Adipocyte (in vitro differentiated cells): ENCODE measurements around the gene JAZF1.
A peak's percentile ranks its signal among the peaks of the same experiment; 100 is the strongest.

ENCODE experiments used
- DNase-seq: peaks from one replicate; pipeline ENCODE4 v3.0.0-alpha.2; 2015; ENCODE audit warnings: low read depth
- H3K27me3 ChIP-seq: replicated peaks from 2 replicates; pipeline ENCODE4 v1.7.0; 2013; ENCODE audit warnings: mild to moderate bottlenecking, low read length, moderate library complexity; ENCODE audit not compliant: control insufficient read depth, insufficient read depth
- H3K36me3 ChIP-seq: 2 replicates; pipeline ENCODE4 v1.7.0; 2013; ENCODE audit warnings: low read length, mild to moderate bottlenecking, moderate library complexity; ENCODE audit not compliant: control insufficient read depth, insufficient read depth, severe bottlenecking
- H3K4me1 ChIP-seq: 2 replicates; pipeline ENCODE4 v1.7.0; 2013; ENCODE audit warnings: mild to moderate bottlenecking, low read length, moderate library complexity; ENCODE audit not compliant: control insufficient read depth, insufficient read depth
- H3K4me3 ChIP-seq: 2 replicates; pipeline ENCODE4 v1.7.0; 2013; ENCODE audit warnings: mild to moderate bottlenecking, low read length, moderate library complexity
- H3K9ac ChIP-seq: 2 replicates; pipeline ENCODE4 v1.7.0; 2013; ENCODE audit warnings: mild to moderate bottlenecking, low read length, moderate library complexity
- H3K9me3 ChIP-seq: 2 replicates; pipeline ENCODE4 v1.7.0; 2013; ENCODE audit warnings: mild to moderate bottlenecking, low read length, moderate library complexity; ENCODE audit not compliant: control insufficient read depth

JAZF1 gene

GRCh38 chr7:27836536-27836935 lies 344.1 kb downstream of the JAZF1 start:
- Histone ChIP-seq H3K36me3 (peaks cover 25% of the 10 kb centered on the region), H3K4me1 (no peaks in the 10 kb centered on the region), H3K4me3 (no peak overlapping the region), H3K9me3 (no peaks in the 10 kb centered on the region), H3K9ac (no peak overlapping the region), H3K27me3 (no peaks in the 10 kb centered on the region)
- DNase-seq, result no peak

- Histone ChIP-seq H3K9ac (no peak overlapping the region), H3K27me3 (no peaks in the 10 kb centered on the region), H3K4me3 (no peak overlapping the region), H3K4me1 (no peaks in the 10 kb centered on the region), H3K9me3 (no peaks in the 10 kb centered on the region), H3K36me3 (peaks cover 34% of the 10 kb centered on the region)
- no peak for DNase-seq
Measured at GRCh38 chr7:27835376-27835775, 345.2 kb downstream of the JAZF1 start.

DNA sequence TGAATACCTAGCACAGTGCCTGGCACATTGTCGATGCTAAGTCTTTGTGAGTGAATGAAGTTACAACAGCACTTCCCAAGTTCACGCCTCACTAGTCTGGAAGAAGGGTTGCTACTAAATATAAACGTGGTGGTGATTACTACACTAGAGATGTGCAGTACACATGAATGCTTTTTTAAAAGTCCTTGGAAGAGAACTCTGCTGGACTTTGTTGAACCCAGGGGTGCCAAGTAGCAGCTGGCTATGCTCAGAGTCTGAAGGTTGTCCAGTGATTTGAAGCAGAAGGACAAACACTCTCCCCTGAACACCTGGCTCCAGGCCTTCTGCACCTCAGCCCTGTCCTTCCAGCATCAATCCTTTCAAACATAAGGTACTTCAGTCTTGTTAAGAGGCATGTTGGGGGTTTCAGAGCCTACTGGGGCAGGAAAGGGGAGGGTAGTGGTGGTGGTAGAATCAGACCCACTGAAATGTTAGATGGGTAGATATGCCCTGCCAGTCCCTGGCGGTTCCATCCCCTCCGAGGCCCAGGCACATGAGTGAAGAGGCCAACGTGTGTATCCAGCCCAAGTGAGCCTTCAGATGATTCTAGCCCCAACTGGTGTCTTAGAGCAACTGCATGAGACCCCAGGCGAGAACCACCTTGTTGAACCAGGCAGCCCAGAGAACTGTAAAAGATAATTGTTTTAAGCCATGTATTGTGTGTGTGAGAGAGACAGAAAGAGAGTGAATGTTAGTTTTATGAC lies 346.2 kb downstream of the JAZF1 start:
- no peaks in the 10 kb centered on the region for H3K27me3 ChIP-seq
- H3K9ac ChIP-seq, result no peak overlapping the region
- H3K9me3 ChIP-seq, result no peaks in the 10 kb centered on the region
- H3K4me3 ChIP-seq, result no peak overlapping the region
- DNase-seq, result no peak
- H3K4me1 ChIP-seq, result no peaks in the 10 kb centered on the region
- peaks cover 42% of the 10 kb centered on the region for H3K36me3 ChIP-seq

DNA sequence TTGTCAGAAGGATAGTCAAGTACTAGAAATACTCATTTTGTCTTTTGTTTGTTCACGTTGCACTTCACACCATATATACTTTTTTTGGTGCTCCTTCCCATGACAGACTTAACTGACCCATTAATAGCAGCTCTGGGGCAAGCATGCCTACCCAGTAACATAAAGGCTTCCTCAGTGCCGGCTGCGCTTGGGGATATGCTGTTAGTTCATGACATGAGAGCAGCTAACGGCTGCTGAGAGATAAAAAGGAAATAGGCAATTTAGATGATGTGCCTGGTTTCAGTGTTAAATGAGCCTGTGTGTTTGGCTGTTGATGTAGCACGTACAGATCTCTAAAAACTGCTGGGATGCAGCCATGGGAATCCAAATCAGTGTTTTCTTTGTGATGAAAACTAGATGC lies 354.2 kb downstream of the JAZF1 start:
- peaks cover 48% of the 10 kb centered on the region for H3K36me3 ChIP-seq
- peaks cover 8% of the 10 kb centered on the region for H3K4me1 ChIP-seq
- no peaks in the 10 kb centered on the region for H3K9me3 ChIP-seq
- no peak for DNase-seq
- no peaks in the 10 kb centered on the region for H3K27me3 ChIP-seq
- H3K9ac ChIP-seq, result no peak overlapping the region
- H3K4me3 ChIP-seq, result no peak overlapping the region

DNA sequence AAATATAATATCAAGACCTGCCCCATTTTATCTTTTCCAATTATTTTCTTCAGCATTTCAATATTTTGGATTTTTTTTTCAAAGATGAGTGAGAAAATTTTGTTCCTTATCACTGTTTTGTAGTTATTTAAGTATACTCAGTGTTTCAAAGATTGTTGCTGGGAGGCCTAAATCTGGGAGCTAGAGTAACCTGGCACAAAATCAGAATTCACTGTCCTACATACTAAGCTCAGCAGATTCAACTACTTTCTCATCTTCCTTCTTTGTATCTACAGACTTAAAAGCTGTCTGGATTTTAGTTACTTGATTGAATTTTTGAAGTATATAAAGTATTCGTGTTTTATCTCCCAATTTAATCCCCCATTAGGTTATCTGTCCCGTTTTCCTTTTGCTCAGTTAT lies 354.7 kb downstream of the JAZF1 start:
- Histone ChIP-seq H3K4me1 (peaks cover 8% of the 10 kb centered on the region), H3K9me3 (no peaks in the 10 kb centered on the region), H3K36me3 (peaks cover 44% of the 10 kb centered on the region), H3K4me3 (no peak overlapping the region), H3K27me3 (no peaks in the 10 kb centered on the region), H3K9ac (no peak overlapping the region)
- DNase-seq, result no peak

GRCh38 chr7:27822245-27822644 lies 358.4 kb downstream of the JAZF1 start:
- peaks cover 8% of the 10 kb centered on the region for H3K4me1 ChIP-seq
- no peak overlapping the region for H3K9ac ChIP-seq
- no peak for DNase-seq
- H3K36me3 ChIP-seq, result peaks cover 45% of the 10 kb centered on the region
- H3K27me3 ChIP-seq, result no peaks in the 10 kb centered on the region
- H3K4me3 ChIP-seq, result no peak overlapping the region
- H3K9me3 ChIP-seq, result no peaks in the 10 kb centered on the region

- Histone ChIP-seq H3K36me3 (peaks cover 29% of the 10 kb centered on the region), H3K4me1 (peaks cover 27% of the 10 kb centered on the region), H3K9ac (no peak overlapping the region), H3K4me3 (no peak overlapping the region), H3K9me3 (no peaks in the 10 kb centered on the region), H3K27me3 (no peaks in the 10 kb centered on the region)
- DNase-seq, result no peak
Measured at GRCh38 chr7:27812706-27813105, 367.9 kb downstream of the JAZF1 start.

GRCh38 chr7:27810186-27810585 lies 370.4 kb downstream of the JAZF1 start:
- H3K9me3 ChIP-seq, result no peaks in the 10 kb centered on the region
- no peak overlapping the region for H3K4me3 ChIP-seq
- no peaks in the 10 kb centered on the region for H3K27me3 ChIP-seq
- DNase-seq, result no peak
- H3K4me1 ChIP-seq, result peaks cover 27% of the 10 kb centered on the region
- H3K9ac ChIP-seq, result no peak overlapping the region
- peaks cover 9% of the 10 kb centered on the region for H3K36me3 ChIP-seq

DNA sequence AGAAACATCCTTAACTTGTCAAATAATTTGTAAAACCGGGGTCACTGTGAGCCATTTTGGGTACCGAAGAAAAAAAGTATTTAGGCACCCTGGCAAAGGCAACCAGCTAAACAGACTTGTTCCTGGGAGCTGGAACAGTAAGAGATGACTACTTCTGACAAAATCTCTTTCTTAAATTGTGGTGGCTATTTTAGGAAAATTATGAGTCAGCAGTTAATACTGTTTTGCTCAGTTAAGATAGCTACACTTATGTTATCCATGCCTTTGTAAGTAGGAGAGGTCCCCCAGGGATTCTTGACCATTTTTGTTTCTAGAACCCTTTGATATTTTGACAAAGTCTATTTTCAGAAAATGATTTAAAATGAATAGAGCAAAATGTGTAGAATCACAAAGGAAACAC lies 372.0 kb downstream of the JAZF1 start:
- Histone ChIP-seq H3K9ac (peak overlapping the region; percentile 32), H3K36me3 (peaks cover 9% of the 10 kb centered on the region), H3K9me3 (no peaks in the 10 kb centered on the region), H3K4me3 (no peak overlapping the region), H3K4me1 (peaks cover 29% of the 10 kb centered on the region), H3K27me3 (no peaks in the 10 kb centered on the region)
- DNase-seq, result peak; percentile 76

- peak overlapping the region; percentile 85 for H3K9ac ChIP-seq
- peaks cover 50% of the 10 kb centered on the region for H3K4me1 ChIP-seq
- peak overlapping the region; percentile 51 for H3K4me3 ChIP-seq
- H3K36me3 ChIP-seq, result peaks cover 10% of the 10 kb centered on the region
- DNase-seq, result peak; percentile 10
- no peaks in the 10 kb centered on the region for H3K27me3 ChIP-seq
- H3K9me3 ChIP-seq, result no peaks in the 10 kb centered on the region
Measured at GRCh38 chr7:27804139-27804538, 376.5 kb downstream of the JAZF1 start.

- no peaks in the 10 kb centered on the region for H3K9me3 ChIP-seq
- H3K4me1 ChIP-seq, result peaks cover 39% of the 10 kb centered on the region
- DNase-seq, result peak; percentile 85
- H3K27me3 ChIP-seq, result no peaks in the 10 kb centered on the region
- peak overlapping the region; percentile 85 for H3K9ac ChIP-seq
- peaks cover 10% of the 10 kb centered on the region for H3K36me3 ChIP-seq
- peak overlapping the region; percentile 51 for H3K4me3 ChIP-seq
Measured at GRCh38 chr7:27802999-27803398, 377.6 kb downstream of the JAZF1 start.

DNA sequence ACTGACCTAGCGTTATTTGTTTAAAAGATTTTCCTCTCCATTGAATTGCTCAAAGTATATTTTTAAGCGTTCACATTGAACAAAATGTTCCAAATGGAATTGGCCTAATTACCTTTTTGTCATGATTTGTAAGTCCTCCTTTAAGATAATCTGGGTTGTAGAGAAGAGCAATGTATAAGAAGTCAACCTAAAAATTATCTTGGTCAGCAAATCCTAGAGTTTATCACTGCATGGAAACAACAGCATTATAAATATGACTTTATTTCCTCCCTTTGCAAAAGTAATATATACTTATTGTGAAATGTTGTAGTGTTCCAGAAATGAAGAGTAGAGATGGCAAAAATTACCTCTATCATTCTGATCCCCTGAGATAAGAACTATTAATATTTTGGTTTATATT lies 381.4 kb downstream of the JAZF1 start:
- peaks cover 29% of the 10 kb centered on the region for H3K4me1 ChIP-seq
- no peak overlapping the region for H3K4me3 ChIP-seq
- H3K36me3 ChIP-seq, result peaks cover 35% of the 10 kb centered on the region
- H3K9ac ChIP-seq, result no peak overlapping the region
- no peaks in the 10 kb centered on the region for H3K9me3 ChIP-seq
- no peaks in the 10 kb centered on the region for H3K27me3 ChIP-seq
- no peak for DNase-seq
